ENCODE data around the gene ANKH.

ANKH gene

GRCh38 chr5:14787801-14788579, 83.6 kb downstream of the ANKH start:
- no peak for DNase-seq

DNA sequence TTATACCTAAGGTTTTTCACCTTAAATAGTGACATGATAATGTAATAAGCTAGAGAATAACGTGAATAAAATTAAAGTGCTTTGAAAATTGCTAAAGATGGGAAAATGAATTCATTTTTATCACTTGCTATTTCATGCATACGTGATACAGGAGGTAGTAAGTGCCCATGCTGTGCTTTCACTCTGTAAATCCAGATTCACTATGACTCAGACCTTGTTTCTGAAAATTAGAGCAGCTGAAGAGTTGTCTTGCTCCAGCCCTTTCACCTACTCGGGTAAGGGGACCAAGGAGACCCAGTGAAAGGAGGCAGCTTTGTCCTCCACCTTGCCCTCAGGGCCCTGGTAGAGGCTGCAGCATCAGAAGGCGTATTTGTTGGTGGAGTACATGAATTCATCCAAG, 87.9 kb downstream of the ANKH start:
- no peak for DNase-seq

DNA sequence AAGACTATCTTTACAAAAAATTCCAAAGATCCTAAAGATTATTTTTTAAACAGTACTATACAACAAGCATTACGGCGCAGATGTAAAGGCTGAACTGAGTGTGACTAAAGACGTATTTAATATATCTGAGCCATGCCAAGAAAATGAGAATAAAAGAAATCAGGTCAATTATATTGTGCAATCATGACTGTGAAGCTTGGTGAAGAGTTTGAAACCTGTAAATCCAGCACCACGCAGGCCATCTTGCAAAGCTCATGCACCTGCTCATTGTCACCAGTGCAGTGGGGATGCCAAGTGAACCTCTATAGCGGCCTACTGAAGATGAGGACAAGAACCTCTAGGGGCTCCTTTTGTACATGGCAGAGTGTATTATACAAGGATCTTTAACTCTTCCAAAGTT, 89.0 kb downstream of the ANKH start:
- DNase-seq = no peak

DNA sequence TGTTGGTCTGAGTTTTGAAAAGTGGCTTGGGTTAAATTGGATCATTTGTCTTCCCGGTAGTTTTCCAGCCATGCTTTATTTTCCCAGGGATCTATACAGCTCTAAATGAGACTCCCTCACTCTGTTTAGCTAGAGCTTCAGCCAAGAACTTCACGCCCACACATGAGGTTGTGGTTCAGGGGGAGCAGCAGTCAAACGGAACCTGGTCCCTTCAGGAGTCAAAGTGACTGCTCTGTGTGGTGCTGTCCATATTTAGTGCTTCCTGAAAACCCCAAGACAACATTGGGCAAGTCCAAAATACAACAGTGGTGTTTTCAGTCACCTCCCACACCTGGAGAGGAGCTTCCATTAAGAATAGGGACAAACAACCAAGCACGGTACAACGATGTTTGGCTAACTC, 90.5 kb downstream of the ANKH start:
- DNase-seq = no peak

DNA sequence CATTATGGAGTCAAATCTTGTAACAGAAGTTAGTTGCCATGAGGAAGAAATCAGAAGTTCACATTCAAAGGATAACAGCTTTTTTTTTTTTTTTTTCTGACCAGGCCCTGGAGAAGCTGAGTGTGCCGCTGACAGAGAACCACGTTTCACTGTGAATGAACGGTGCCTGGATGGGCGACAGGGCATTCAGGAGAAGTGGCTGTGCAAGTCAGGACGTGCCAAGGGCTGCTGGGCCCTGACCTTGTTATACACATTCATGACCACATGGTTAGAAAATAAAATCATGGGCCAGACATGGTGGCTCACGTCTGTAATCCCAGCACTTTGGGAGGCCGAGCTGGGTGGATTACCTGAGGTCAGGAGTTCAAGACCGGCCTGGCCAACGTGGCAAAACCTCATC, 91.6 kb downstream of the ANKH start:
- DNase-seq = no peak

DNA sequence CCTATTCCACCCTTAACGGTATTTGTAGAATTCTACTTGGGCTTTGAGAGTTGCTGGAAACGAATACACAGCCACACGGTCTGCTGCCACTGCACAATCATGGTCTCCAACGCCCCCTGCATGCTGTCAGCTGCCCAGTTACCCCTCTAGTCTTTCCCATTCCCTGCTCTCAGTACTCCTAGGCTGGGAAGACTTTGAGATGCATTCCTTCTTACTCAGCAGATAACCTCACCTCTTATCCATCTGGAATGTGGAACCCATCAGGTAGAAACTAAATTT, 92.8 kb downstream of the ANKH start:
- no peak for DNase-seq

DNA sequence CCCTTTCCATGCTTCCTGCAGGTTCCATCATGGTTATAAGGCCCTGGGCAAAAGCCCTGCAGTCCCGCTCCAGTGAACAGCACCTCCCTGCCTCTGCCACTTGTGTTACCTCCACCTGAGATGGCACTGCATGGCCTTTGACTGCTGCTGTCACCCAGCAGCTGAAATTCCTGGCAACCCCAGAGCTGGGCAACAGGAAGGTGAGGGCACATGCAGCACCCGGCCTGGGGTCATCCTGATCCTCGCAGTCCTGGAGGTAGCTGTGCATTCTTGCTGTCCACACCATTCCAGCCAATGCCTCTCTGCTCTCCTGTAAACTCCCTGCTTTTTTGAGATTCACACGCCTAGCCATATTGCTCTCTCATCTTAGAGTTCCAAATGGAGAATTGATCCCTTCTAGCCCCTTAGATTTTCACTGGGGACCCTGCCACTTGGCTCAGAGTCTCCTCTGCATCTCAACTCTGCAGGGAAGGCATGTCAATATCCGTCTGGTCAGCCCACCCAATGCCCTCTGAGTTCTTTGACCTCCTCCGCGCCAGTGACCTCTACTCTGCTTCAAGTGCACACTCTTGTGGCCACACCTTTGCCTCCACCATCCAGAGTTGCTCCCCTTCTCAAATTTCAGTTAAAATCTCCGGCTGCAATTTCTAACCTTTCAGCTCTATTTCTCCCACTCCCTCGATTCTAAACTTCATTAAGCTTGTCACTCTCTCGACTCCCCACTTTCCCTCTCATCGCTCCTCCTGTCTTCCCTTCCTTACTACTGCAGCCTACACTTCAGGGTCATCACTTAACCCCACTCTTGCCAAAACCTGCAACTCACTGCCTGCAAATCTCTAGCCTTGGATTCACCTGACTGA, 93.4 kb downstream of the ANKH start:
- no peak for DNase-seq

- no peak for DNase-seq
These were observed 94.4 kb downstream of the ANKH start for GRCh38 chr5:14777187-14777586.

DNA sequence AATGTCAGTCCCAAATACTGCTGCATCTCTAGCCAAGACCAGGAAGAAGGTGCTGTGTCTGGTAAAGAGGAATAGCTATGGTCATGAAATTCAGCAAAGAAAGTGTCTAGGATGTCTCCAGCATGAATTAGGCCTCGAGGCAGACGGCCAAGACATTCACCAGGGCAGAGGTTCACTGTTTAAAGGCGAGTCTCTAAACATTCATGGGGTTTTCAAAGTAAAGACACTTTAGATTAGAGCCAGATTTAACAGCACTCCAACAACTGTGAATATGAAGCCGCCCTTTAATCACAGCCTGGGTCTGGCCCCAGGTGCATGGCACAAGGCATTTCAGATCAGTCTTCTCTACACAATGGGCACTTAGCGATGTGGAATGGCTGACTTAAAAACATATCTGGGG, 95.0 kb downstream of the ANKH start:
- DNase-seq = no peak

GRCh38 chr5:14775857-14776256, 95.7 kb downstream of the ANKH start:
- no peak for DNase-seq

GRCh38 chr5:14773588-14773987, 98.0 kb downstream of the ANKH start:
- DNase-seq = no peak

GRCh38 chr5:14771972-14772371, 99.6 kb downstream of the ANKH start:
- DNase-seq = no peak

- no peak for DNase-seq
These were observed 100.4 kb downstream of the ANKH start for GRCh38 chr5:14771189-14771588.

GRCh38 chr5:14768508-14769365, 102.8 kb downstream of the ANKH start:
- no peak for DNase-seq

- DNase-seq = peak; percentile 40
These were observed 103.7 kb downstream of the ANKH start for GRCh38 chr5:14767735-14768507.

DNA sequence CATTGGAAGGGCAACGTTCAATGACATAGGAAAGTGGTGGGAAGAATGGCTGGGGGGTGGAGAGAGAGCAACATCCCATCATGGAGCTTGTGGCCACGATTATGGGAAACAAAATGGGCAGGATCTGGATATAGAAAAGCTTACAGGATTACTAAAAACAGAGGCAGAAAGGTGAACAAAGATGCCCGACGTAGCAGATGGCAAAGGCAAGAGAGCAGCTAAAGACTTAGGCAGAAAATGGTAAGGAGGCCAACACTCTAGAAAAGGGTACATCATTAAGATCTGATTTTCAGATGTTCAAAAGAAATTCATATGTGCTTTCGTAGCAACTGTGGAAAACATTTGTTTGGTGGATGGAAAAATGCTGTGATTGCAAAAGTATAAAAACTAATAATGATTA, 104.5 kb downstream of the ANKH start:
- DNase-seq = no peak

GRCh38 chr5:14766584-14766983, 105.0 kb downstream of the ANKH start:
- no peak for DNase-seq

DNA sequence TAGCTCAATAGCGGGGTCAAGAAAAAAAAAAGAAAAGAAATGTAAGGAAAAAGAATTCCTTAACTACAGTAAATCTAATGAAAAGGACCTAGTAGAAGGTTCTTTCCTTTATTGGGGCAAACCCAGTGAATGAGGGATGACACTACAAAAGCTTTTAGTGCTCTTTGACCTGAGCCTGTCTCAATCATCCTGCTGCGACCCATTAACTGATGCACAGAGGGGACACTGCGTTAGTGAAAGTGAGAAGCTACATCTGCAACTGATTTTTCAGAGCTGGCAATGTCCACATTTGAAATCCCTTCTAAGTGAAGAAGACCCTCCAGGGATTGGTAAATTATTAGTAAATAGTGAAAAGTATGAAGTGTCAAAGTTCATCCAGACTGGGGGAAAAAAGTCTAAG, 106.0 kb downstream of the ANKH start:
- no peak for DNase-seq

GRCh38 chr5:14762549-14763216, 108.9 kb downstream of the ANKH start:
- no peak for DNase-seq

GRCh38 chr5:14760548-14761002, 111.0 kb downstream of the ANKH start:
- no peak for DNase-seq

- no peak for DNase-seq
These were observed 111.6 kb downstream of the ANKH start for GRCh38 chr5:14759744-14760547.
